Stimulated activated CD4-positive, alpha-beta T cell treated with anti-CD3 and anti-CD28 coated beads, Interleukin-12 subunit alpha, Interleukin-12 subunit beta, amount 100 ng/mL, for 24 hours (primary cell): ENCODE results near the gene CDH9.
"Not testable (repeated sequence)": the region's sequence is repeated elsewhere in the genome, so short reads cannot be mapped to it uniquely, and the experiment has no call there.

Experiments used
- DNase-seq, 2 experiments: peaks; one replicate each; pipeline ENCODE4 v3.0.0-alpha.2; 2020; ENCODE audit warnings: low read depth in 2 of 2

Gene CDH9

DNA sequence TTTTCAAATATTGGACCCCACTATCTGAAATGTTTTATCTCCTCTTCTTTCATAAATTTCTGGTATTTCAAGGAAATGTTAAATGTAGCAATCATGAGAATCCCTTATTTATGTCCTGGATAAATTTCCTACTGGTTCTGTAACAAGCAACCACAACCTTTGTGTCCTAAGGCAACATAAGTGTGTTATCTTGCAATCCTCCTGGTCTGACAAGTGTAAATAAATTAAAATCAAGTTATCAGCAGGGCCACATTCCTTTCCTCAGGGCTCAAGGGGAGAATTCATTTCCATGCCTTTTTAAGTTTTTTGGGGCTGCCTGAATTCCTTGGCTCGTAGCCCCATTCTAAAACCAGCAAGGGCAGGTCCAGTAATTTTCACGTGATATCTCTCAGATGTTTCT is 83.2 kb downstream of the CDH9 start:
- no peak for DNase-seq

DNA sequence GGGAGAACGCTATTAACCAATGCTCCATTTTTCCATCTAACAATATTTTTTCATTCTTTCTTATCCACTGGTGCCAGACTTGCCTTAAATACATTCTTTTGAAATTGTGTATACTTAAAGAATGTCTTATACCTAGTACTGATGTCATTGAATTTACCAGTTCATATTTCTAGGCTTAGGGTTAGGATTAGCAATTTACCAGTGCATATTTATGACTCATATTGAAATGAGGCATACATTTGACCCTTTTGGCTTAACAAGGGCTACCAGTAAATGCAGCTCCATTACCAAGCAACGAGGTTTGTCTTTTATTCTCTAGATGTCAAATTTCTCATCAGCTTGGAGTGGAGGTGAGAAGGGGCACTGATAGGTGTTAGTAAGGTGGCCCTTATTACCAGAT is 89.5 kb downstream of the CDH9 start:
- no peak for DNase-seq

DNA sequence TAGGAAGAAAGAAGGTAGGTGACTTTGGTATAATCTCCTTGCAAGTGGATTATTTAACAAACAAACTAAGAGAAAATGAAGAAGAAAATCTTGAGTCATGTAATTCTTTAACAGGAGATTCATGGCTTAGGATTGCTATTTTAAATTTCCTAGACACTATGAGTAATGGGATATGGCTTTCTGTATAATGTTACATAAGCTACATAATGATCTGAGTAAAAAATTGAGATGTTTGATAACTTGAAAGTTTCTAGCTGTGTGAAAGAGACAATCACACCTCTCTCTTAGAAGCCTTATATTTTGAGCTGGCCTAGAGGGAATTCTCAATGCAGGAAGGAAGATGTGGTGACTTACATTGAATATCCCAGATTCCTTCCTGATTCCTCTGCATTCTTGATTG is 92.5 kb downstream of the CDH9 start:
- no peak for DNase-seq

DNA sequence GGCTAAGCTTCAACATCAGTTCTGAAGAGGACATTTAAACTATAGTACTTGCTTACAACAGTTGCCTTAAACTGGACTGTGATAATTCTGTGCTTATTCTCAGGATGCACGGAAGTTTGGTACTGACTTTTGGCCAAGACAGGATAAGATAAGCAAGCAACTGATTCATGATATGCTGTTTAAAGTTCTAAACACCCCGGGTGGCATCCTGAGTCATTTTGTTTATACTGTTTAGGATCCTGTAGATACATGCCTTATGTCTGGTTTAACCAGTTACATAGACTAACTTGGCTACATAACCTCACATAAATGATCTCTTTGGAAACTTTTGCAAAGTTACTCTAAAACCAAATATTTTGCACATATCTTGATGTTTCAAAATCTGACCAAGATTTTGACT is 95.9 kb downstream of the CDH9 start:
- DNase-seq = no peak

DNA sequence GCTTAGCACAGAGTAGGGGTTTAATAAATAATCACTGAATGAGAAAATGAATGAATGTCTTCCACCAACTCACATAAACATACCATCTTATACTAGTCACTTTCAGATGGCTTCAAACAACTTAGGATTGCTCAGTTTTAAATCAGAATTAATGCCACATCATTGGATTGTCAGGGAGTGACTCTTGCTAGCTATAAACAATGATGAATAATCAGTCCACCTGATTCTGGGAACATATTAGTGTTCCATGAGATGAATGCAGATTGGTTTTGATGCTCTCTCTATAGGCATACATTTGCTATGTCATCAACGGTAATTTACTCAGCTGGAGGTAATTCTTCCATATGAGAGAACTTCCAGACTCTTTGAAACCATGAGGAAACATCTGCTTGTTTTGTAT is 97.4 kb downstream of the CDH9 start:
- no peak for DNase-seq

DNA sequence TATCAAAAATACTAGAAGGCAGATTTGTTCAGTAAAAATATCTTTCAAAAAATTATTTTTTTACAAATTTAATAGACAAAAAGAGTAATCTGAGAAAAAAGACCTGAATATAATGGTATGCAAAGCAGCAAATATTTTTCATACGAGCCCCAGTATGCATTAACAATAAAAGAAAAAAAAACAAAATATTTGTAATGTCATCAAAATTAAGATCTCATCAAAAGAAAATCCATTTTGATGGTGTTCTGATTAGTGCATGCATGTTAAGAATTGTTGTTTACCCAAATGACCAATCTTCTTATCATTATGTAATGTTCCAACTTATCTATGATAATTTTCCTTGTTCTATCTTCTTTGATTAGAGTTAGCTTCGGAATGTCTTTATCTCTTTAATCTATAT is 106.1 kb downstream of the CDH9 start:
- DNase-seq = no peak

DNA sequence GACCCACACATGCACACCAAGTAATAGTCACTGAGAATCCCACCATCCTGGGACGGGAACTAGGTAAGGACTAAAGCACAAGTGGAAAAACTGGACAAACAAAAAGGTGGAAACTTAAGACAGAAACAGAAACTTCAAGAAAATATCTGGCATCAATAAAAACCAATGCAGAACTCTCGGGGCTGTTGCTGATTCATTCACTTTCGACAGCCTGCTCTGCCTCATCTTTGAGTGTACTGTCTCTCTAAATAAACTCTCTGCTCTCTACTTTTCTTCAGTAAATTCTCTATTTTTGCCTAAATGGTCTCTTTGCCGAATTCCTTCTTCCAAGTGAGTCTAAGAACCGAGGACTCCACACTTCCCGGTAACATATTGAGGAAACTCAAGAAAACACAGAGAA is 116.9 kb downstream of the CDH9 start:
- DNase-seq = no peak

DNA sequence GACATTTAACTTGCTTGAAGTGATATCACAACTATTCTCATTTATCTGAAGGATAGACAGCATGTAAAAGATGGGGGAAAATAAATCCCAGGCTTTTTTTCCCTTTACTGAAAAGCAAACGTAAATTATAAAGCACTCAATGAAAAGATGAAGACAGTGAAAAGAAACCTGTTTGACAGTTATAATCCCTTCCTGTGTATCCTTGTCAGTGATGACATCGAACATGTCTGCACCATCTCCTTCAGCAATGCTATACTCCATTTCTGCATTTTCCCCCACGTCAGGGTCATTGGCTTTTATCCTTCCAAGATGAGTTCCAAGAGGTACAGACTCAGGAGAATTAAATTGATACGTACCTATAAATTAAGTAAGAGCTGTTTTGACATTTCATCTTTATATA is 134.9 kb downstream of the CDH9 start:
- DNase-seq = no peak

DNA sequence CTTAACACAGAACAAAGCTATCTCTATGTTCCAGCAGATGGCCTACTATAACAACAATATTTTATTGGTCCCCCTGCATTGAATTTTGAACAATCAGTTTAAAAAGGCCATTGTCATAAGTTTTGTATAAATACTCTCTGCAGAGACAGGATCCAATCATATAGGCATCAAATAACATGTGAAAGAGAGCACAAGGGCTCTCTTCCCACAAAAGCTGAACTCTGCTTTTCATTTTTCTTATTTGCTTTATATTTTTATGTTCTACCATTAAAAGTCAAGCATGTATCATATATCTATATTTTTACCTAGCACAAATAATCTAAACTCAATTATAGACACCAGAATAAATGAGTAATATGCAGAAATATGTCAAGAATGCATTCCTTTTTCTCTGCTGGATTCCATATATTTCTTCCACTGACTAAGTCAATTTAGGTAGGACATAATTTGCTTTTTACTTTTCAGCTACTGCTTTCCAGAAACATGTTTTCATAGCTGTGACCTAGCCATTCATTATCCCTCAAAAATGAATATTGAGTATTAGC is 143.6 kb downstream of the CDH9 start:
- no peak for DNase-seq

DNA sequence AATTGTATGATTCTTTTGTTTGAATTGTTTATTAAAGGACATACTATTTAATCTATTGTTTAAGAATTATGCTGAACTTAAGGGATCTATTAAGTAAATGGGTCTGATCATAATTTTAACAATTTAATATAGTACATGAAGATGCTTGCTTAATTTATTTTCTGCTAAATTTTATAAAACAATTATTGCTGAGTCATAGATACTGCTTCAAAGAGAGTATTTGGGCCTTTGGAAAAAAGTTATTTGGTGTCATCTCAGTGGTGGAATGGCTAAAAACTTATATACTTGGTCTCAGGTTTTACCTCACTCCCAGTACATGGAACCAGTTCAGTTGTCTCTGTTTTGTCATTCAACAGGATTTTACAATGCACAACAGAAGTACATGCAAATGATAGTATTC is 145.3 kb downstream of the CDH9 start:
- no peak for DNase-seq

DNA sequence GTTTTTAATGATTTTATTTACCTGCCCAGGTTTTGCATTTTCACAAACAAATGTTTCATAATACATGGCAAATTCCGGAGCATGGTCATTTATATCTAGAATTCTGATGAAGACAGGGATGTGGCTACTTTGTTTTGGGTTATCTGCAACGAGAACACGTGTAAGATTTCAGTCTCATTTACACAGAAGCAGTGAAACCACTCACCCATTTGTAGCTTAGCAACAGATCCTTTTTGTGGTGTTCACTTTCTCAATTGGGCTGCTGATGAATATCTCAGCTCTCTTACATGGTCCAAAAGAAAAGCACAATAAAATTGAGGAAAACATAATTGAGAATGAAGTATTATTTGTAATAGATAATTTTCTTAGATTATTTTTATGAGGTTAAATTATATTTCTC is 148.6 kb downstream of the CDH9 start:
- no peak for DNase-seq

DNA sequence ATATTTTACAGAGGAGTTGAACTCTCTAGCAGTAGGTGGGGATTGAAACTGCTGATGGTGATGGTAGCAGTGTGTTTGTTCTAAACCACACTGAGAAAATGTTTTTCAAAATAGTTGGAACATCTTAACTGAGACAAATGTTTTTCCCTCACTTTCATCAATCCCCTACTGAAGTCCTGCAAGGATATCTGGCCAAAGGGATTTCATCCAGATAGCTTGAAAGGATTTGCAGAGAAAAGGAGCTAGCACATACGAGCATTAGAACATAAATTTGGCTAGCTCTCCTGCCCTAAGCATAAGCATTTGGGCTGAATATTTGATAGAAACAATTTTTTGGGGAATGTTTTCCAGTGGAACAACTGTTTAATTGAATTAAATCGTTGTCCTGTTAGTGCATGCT is 153.9 kb downstream of the CDH9 start:
- DNase-seq = no peak

DNA sequence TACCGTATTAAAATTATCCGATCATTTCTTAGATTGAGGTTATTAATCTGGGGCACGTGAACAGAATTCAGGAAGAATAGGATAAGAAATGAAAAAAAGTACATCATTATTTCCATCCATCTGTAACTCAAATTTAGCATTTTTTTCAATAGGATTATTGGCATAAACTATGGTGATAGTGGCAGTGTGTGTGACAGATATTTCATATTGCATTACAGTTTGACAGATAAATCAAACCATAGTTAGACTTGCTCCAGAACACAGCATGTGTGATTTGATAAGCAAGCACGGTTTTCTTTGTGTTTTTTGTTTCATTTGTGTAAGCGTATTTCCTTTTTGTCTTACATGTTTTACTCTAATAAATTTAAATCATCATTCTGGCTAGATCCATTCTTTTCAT is 155.0 kb downstream of the CDH9 start:
- DNase-seq = no peak

DNA sequence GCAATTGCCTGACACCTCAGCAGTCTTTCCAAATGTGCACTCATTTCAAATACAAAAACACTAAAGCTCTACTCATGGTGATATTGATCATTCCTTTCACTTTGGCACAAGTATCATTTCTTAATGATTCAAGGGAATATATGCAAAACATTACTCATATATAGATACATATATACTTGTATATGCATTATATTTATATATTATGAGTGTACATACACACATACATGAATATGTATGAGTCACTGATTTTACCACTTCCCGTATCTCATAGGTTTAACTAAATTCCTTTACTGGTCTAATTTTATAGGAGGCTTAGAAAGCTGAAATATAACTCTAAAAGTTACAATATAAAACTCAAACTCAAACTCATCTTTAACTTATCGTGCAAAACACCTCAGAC is 156.5 kb downstream of the CDH9 start:
- no peak for DNase-seq

DNA sequence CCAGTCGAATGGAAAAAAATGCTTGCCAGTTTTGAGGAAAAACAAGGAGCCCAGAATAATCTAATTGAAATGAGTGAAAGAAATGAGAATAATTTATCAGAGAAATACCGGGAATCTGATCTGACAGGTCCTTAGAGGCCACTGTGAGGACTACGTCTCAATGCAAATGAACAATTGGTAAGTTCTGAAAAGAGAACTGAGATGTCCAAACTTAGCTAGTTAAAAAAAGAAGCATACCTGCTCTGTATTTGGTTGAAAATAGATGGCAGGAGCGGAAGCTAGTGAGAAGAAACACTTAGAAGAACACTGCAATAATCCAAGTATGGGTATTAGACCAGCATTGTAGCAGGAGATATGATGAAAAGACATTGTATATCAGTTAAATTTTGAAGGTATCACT is 161.2 kb downstream of the CDH9 start:
- DNase-seq = no peak

DNA sequence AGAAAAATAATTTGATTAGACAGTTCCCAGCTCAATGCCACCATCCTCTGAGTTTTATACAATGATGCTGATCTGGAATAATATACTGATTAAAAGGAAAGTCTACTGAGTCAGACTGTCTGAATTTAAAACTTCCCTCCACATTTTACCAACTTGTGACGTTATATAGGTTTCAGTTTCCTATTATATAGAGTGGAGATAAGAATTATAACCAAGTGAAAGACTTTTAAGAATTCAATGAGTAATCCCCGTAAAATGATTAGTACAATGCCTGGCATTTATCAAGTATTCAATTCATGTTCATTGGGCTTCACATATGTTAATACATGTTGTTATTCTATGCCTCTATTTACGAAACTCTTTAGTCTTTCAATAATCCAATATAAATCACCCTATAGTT is 166.0 kb downstream of the CDH9 start:
- DNase-seq = no peak

DNA sequence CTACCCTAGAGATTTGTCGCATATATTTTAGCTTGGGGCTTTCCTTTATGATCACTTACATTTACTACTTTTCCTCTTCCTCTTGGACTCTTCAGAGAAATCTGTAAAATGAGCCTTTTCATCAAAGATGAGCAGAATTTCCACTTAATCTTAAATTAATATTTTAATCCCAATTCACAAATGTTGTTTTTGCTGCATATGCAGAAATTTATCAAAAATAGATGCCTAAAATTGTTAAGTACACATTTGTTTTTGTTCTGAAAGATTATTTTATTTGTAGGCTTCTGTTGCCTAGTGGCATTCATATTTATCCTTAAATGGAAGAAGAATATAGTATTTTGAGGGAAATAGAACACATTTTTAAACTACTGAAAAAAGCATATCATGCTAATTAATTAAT is 168.6 kb downstream of the CDH9 start:
- no peak for DNase-seq

DNA sequence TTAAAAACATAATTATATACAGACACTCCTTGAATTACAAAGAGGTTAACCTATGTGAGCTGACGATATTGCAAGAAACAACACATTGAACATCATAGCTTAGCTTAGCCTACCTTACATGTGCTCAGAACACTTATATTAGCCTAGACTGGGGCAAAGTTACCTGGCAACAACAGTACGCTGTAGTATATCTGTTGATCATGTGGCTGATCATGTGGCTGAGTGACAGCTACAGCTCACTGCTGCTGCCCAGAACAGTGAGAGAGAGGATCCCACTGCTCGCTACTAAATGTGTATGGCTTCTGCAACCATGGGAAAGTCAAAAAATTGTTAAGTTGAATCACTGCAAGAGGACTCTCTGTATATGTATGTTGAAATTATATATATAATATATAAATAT is 169.9 kb downstream of the CDH9 start:
- no peak for DNase-seq

DNA sequence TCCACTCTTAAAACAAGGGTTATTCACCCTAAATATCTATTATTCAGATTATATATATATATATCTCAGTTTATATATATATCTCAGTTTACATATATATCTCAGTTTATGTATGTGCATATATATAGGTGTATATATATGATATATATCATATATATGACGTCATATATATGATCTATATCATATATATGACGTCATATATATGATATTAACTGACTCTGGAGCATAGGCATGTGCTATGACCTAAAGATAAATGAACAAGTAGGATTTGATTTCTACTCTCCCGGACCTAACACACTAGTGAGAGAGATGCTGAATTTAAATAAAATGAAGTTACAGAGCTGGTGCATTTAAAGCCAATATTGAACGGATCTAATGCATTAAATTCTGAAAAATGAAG is 174.3 kb downstream of the CDH9 start:
- no peak for DNase-seq

DNA sequence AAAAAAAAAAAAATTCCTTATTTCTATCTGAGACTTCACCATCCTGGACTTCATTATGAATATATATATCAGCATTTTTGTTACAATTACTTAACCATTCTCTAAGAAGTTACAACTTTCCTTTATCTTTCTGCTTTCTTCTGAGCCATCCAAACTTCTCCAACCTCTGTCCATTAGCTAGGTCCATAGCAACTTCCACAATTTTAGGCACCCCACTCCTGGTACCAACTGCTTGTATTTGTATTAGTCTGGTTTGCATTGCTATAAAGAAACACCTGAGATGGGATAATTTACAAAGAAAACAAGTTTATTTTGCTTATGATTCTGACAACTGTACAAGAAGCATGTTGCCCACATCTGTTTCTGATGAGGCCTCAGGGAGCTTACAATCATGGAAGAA is 182.1 kb downstream of the CDH9 start:
- DNase-seq = no peak

DNA sequence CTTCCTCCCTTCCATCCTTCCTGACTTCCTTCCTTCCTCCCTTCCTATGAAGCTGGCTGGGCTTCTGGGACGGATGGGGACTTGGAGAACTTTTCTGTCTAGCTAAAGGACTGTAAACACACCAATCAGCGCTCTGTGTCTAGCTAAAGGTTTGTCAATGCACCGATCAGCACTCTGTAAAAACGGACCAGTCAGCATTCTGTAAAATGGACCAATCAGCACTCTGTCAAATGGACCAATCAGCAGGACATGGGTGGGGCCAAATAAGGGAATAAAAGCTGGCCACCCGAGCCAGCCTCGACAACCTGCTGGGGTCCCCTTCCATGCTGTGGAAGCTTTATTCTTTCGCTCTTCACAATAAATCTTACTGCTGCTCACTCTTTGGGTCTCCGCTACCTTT is 185.9 kb downstream of the CDH9 start:
- DNase-seq = not testable (repeated sequence)

DNA sequence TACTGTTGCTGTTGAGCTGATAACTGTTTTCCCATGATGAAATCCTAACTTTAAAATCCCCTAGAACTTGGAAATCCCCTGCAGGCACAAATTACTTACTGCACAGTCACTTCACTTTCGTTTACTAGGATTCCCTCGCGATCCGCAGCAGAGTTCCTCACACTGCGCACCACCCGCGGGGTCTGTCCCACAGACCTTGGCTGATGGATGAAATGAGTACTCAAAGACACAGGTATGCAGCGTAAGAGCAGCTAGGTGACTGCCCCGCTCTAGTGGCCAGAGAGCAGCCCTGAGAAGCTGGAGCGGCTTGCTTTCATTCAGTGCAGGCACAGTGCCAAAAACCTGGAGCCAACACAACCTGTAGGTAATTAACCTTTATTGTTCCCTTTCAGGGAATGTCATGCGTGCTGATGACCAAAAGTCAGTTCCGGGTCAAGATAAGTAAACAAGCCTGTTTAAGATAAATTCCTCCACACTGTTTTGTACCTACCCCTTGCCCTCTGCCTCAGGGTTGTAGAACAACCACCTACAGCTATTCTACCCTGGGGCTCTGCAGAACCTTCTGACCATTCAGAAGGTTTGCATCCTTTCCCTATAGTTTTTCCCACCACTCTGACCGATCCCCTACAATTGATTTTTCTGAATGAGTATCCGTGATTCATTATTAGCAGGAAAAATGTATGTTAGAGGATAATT is 191.2 kb downstream of the CDH9 start:
- DNase-seq = no peak

DNA sequence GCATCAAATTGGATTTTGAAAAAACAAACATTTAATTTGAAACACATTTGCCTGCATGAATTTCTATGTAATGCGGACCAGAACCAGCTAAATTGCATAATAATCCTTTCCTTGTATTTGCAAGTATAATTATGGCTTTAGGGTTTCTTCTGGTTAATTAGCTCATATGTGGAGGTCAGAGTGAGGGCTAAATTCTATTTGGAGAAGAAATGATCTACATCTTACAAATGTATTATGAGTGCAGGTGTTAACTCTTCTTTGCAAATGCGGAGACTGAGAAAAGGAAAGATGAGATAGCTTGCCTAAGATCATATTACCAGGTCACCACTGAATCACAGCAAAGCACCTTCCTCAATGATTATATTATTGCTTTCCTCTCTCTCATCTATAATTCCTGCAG is 194.7 kb downstream of the CDH9 start:
- no peak for DNase-seq

DNA sequence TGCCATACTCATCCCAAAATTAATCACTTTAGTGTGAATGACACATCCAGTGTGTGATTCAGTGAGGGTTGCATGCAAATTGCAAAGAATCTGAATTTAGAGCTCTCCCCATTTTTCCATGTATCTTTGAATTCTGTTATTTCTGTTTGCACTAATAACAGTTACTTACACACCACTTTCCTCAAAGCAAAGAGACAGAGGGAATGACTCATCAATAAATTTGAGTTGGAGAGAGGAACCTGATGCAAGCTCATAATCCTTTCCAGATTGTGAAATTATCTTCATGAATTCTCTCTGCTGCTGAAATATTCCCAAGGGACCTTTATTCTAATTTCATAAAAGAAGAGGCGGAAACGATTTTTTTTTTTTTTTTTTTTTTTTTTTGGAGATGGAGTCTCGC is 204.8 kb downstream of the CDH9 start:
- DNase-seq = no peak
